Measurements from ENCODE around the gene KRT15.

The KRT15 gene

GRCh38 chr17:41467561-41467960, 51.1 kb downstream of the KRT15 start:
- no peak for TF ChIP-seq CTCF (IDR thresholded peaks at IDR 0.05; ENCODE audit: insufficient read depth, missing control alignments)
- DNase-seq (ENCODE audit: insufficient read length, low spot score) (no peak), FAIRE-seq (no peak)

GRCh38 chr17:41466988-41467387, 51.7 kb downstream of the KRT15 start, which contains the start of gene KRT32:
TSS of gene KRT32 (minus strand) at chr17:41467386. CDS start at chr17:41467325, 61 bp downstream.
- TF ChIP-seq CTCF (IDR thresholded peaks at IDR 0.05; ENCODE audit: insufficient read depth, missing control alignments): no peak
- no peak for FAIRE-seq
- no peak for DNase-seq (ENCODE audit: insufficient read length, low spot score)

GRCh38 chr17:41464682-41465081, 54.0 kb downstream of the KRT15 start:
- DNase-seq (ENCODE audit: insufficient read length, low spot score) (no peak), FAIRE-seq (no peak)
- TF ChIP-seq CTCF (IDR thresholded peaks at IDR 0.05; ENCODE audit: insufficient read depth, missing control alignments): no peak

GRCh38 chr17:41464173-41464572, 54.5 kb downstream of the KRT15 start:
- DNase-seq (ENCODE audit: insufficient read length, low spot score) (no peak), FAIRE-seq (no peak)
- TF ChIP-seq CTCF (IDR thresholded peaks at IDR 0.05; ENCODE audit: insufficient read depth, missing control alignments): no peak

- no peak for TF ChIP-seq CTCF (IDR thresholded peaks at IDR 0.05; ENCODE audit: insufficient read depth, missing control alignments)
- DNase-seq (ENCODE audit: insufficient read length, low spot score) (no peak), FAIRE-seq (no peak)
Observed at GRCh38 chr17:41463746-41464145, 54.9 kb downstream of the KRT15 start.

Data from D721Med (cell line).